ENCODE results near the gene DCXR.

GRCh38 chr17:82022310-82022980 is 15.1 kb downstream of the DCXR start, which contains the start of gene CENPX:
- TF ChIP-seq CTCF (IDR thresholded peaks at IDR 0.05; ENCODE audit: insufficient read depth, low read depth, low read length) (no peak), EZH2 (IDR thresholded peaks at IDR 0.05; ENCODE audit: insufficient read depth, low read length) (no peak)

Measured in astrocyte (in vitro differentiated cells and primary cell).